Stimulated activated CD8-positive, alpha-beta memory T cell treated with anti-CD3 and anti-CD28 coated beads, Interleukin-15, amount 100 ng/mL, for 24 hours (primary cell): ENCODE measurements around the gene CCDC159.

Experiments
- DNase-seq: peaks from one replicate; pipeline ENCODE4 v3.0.0-alpha.2; 2020; ENCODE audit warnings: low read depth

Gene CCDC159

GRCh38 chr19:11390933-11391680, 44.8 kb downstream of the CCDC159 start:
- no peak for DNase-seq

GRCh38 chr19:11397089-11397610, 50.8 kb downstream of the CCDC159 start:
- DNase-seq: no peak

GRCh38 chr19:11399667-11400066, 53.3 kb downstream of the CCDC159 start:
- DNase-seq: no peak

GRCh38 chr19:11400798-11401197, 54.5 kb downstream of the CCDC159 start:
- DNase-seq: no peak

GRCh38 chr19:11401808-11402543, 55.7 kb downstream of the CCDC159 start:
- DNase-seq: no peak
